GM12875 (cell line): Measurements from ENCODE around the gene NFRKB.

ENCODE experiments used
- H3K4me3 ChIP-seq: one replicate; pipeline ENCODE4 v1.5.1; 2011; ENCODE audit warnings: low read depth, low read length, control low read depth
- TF ChIP-seq, protein P1 (sequence below): IDR thresholded peaks from 2 replicates; pipeline ENCODE4 v1.5.1; 2011; ENCODE audit warnings: low read depth, mild to moderate bottlenecking, control low read depth, inconsistent platforms, low read length, moderate library complexity, borderline replicate concordance; ENCODE audit not compliant: insufficient read depth

The NFRKB gene

GRCh38 chr11:129928923-129929692 is 33.7 kb upstream of the NFRKB start:
- H3K4me3 ChIP-seq = no peak overlapping the region
- TF ChIP-seq, protein P1, sequence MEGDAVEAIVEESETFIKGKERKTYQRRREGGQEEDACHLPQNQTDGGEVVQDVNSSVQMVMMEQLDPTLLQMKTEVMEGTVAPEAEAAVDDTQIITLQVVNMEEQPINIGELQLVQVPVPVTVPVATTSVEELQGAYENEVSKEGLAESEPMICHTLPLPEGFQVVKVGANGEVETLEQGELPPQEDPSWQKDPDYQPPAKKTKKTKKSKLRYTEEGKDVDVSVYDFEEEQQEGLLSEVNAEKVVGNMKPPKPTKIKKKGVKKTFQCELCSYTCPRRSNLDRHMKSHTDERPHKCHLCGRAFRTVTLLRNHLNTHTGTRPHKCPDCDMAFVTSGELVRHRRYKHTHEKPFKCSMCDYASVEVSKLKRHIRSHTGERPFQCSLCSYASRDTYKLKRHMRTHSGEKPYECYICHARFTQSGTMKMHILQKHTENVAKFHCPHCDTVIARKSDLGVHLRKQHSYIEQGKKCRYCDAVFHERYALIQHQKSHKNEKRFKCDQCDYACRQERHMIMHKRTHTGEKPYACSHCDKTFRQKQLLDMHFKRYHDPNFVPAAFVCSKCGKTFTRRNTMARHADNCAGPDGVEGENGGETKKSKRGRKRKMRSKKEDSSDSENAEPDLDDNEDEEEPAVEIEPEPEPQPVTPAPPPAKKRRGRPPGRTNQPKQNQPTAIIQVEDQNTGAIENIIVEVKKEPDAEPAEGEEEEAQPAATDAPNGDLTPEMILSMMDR = no peak

DNA sequence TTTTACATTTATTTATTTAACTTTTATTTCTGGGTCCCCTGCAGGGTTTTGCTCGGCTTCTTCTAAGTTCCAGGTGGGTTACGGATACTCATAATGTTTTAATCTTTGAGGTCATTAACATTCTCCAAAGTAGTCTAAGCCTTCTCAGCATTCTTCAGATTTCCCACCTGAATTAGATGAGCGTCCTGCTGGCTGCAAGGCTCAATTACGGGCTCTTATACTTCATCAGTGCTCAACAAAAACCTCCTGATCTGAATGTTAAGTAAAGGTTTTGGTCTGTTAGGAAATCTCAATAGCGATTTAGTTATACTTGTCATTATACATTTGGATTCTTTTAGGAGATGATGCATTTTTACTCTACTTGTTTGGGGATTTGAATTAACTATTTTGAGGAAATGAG is 27.3 kb upstream of the NFRKB start:
- TF ChIP-seq, protein P1 = no peak
- H3K4me3 ChIP-seq = no peak overlapping the region

DNA sequence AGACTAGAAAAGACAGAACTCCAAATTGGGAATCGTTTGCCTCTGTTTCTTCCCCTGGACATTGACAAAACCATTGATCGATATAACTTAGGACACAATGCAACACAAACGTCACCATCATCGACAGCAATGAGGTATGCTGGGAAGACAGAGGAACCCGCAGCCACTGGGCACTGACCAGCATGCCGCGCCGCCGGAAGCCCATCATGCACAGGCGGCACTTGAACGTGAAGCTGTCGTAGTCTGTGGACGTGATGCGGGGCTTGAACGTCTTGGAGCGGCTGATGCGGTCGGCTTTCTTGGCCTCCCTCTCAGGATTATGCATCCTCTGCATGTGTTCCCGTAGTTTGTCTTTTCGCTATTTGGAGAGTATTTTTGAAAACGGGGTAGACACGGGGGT is 23.0 kb upstream of the NFRKB start:
- TF ChIP-seq, protein P1 = no peak
- no peak overlapping the region for H3K4me3 ChIP-seq

- H3K4me3 ChIP-seq = no peak overlapping the region
- TF ChIP-seq, protein P1 = no peak
Measured at GRCh38 chr11:129917231-129917630, 21.9 kb upstream of the NFRKB start.

- H3K4me3 ChIP-seq = no peak overlapping the region
- TF ChIP-seq, protein P1 = no peak
Measured at GRCh38 chr11:129911298-129911697, 15.9 kb upstream of the NFRKB start.

DNA sequence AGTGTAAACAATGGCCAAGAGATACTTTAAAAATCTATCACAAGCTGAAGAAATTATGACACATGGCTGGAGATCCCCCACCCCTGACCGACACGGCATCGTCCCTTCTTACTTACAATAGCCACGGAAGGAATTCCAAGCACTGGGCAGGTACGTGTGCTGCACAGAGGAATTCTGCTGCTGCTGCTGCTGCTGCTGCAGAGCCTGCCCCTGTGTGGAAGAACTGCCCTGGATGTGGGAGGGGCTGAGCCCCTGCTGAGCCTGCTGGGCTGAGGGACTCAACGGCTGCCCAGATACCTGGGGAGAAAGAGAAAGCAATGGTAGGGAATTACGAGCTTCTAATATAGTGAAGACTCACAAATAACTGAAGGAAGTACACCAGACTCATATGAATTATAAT is 15.0 kb upstream of the NFRKB start:
- H3K4me3 ChIP-seq = no peak overlapping the region
- TF ChIP-seq, protein P1 = no peak

DNA sequence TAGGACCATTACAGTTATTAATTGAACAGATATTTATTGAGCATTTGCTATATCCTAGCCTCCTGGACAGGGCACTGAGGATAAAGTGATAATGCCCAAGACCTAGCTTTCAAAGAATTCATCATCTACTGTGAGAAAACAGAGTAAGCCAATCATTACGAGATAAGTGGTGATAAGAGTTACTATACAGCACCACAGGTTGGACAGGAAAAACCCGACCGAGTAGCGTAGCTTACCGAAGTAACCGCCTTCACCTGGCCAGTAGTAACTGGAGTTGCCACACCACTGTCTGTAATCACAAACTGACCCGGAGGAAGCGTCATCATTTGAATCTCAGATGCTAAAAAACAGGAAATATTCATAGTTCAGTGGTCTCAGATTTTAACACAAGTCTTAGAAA is 10.0 kb upstream of the NFRKB start:
- H3K4me3 ChIP-seq = no peak overlapping the region
- TF ChIP-seq, protein P1 = no peak
